Keratinocyte (primary cell): ENCODE data around the gene CREB3L2. TPM values are rescaled to one million over a fixed set of nuclear protein-coding genes. Genes with fewer than 3 reads are reported as not detected.

ENCODE experiments used
- DNase-seq: peaks from one replicate; pipeline ENCODE4 v3.0.0-alpha.2; 2011; ENCODE audit warnings: low read depth, missing footprints, low spot score
- FAIRE-seq: peaks from 2 replicates; lab custom pipeline; 2011; peaks lifted over from hg19 to GRCh38; lab: Jason Lieb, UNC
- H2AFZ ChIP-seq: 2 replicates; pipeline ENCODE4 v1.6.0; 2012; ENCODE audit warnings: low read length, control low read depth, inconsistent platforms; ENCODE audit not compliant: control insufficient read depth
- H3K27ac ChIP-seq: 2 replicates; pipeline ENCODE4 v1.5.1; 2011; ENCODE audit warnings: low read length; ENCODE audit not compliant: control insufficient read depth, insufficient read depth
- H3K27me3 ChIP-seq: 3 replicates; pipeline ENCODE4 v1.6.0; 2011; ENCODE audit warnings: low read length; ENCODE audit not compliant: control insufficient read depth, insufficient read depth; ENCODE audit errors: extremely low read depth
- H3K36me3 ChIP-seq, 2 experiments: 2 replicates in 1 of 2; 3 replicates in 1 of 2; pipeline ENCODE4 v1.5.1; 2011; ENCODE audit warnings: low read length in 2 of 2, mild to moderate bottlenecking in 1 of 2; ENCODE audit not compliant: control insufficient read depth in 2 of 2, insufficient read depth in 2 of 2; ENCODE audit errors: extremely low read depth in 1 of 2
- H3K4me1 ChIP-seq: 3 replicates; pipeline ENCODE4 v1.5.1; 2011; ENCODE audit warnings: low read length; ENCODE audit not compliant: control insufficient read depth, insufficient read depth; ENCODE audit errors: extremely low read depth
- H3K4me2 ChIP-seq: 3 replicates; pipeline ENCODE4 v1.6.0; 2011; ENCODE audit warnings: low read depth, low read length; ENCODE audit not compliant: control insufficient read depth, insufficient read depth; ENCODE audit errors: extremely low read depth
- H3K4me3 ChIP-seq, 3 experiments: fragments of 200-600 bp in 1 of 3; sonication (generic) in 1 of 3; 2 replicates in 2 of 3; 3 replicates in 1 of 3; pipeline ENCODE4 v1.5.1; 2011 to 2016; ENCODE audit warnings: low read length in 3 of 3, mild to moderate bottlenecking in 3 of 3, control low read depth in 2 of 3, inconsistent platforms in 1 of 3, low read depth in 1 of 3, mixed read lengths in 1 of 3, mixed run types in 1 of 3, moderate library complexity in 1 of 3; ENCODE audit not compliant: control insufficient read depth in 2 of 3, insufficient read depth in 2 of 3; ENCODE audit errors: extremely low read depth in 1 of 3
- H3K79me2 ChIP-seq: 2 replicates; pipeline ENCODE4 v1.6.0; 2012; ENCODE audit warnings: low read length; ENCODE audit not compliant: control insufficient read depth, insufficient read depth
- H3K9ac ChIP-seq: 3 replicates; pipeline ENCODE4 v1.6.0; 2011; ENCODE audit warnings: low read length; ENCODE audit not compliant: control insufficient read depth, insufficient read depth; ENCODE audit errors: extremely low read depth
- H3K9me1 ChIP-seq: 3 replicates; pipeline ENCODE4 v1.6.0; 2011; ENCODE audit warnings: low read length; ENCODE audit not compliant: control insufficient read depth, insufficient read depth; ENCODE audit errors: extremely low read depth
- H3K9me3 ChIP-seq: 2 replicates; pipeline ENCODE4 v1.5.1; 2012; ENCODE audit warnings: low read depth, low read length; ENCODE audit not compliant: control insufficient read depth
- H4K20me1 ChIP-seq: 3 replicates; pipeline ENCODE4 v1.6.0; 2011; ENCODE audit warnings: low read length; ENCODE audit not compliant: control insufficient read depth, insufficient read depth; ENCODE audit errors: extremely low read depth
- CTCF ChIP-seq, 3 experiments: IDR thresholded peaks in 1 of 3; conservative IDR thresholded peaks in 1 of 3; optimal IDR thresholded peaks in 1 of 3; 2 replicates in 2 of 3; 3 replicates in 1 of 3; pipeline versions ENCODE3 to v1.5.1; 2011; ENCODE audit warnings: low read length in 3 of 3, mild to moderate bottlenecking in 3 of 3, moderate library complexity in 2 of 3, control low read depth in 1 of 3, inconsistent platforms in 1 of 3; ENCODE audit not compliant: insufficient read depth in 2 of 3; ENCODE audit errors: extremely low read depth in 1 of 3
- EZH2 ChIP-seq: IDR thresholded peaks from one replicate; pipeline ENCODE4 v1.6.1; 2012; ENCODE audit warnings: inconsistent platforms, mild to moderate bottlenecking, low read length, moderate library complexity
- dilution Hi-C: fragments of 300-500 bp; cut with MboI; formaldehyde crosslinking; loops from one replicate; pipeline ENCODE4 v1.7.0; 2020; ENCODE audit warnings: low sequenced_read_pairs; ENCODE audit not compliant: extremely low pct_ligation_motif_present
- polyA plus RNA-seq, 5 experiments: library from polyadenylated mRNA; depleted of rRNA in 3 of 5; stranded (reverse) in 3 of 5; stranded (forward) in 1 of 5; unstranded in 1 of 5; fragments of >200 nt; gene quantifications; 1 replicate in 1 of 5; 2 replicates in 3 of 5; 3 replicates in 1 of 5; pipeline versions ENCODE4 v1.2.1 to v1.2.3, GENCODE V29; 2011 to 2012; ENCODE audit warnings: missing spikeins in 2 of 5, low read depth in 1 of 5, low replicate concordance in 1 of 5

Gene CREB3L2
- polyA plus RNA-seq, 1 donor (not counting 4 experiments of a cell fraction or from before 2014, with no cell fraction given), result 12.8 TPM

- no peaks in the 10 kb centered on the region for H3K9me1 ChIP-seq
- DNase-seq (no peak), FAIRE-seq (no peak)
- H3K79me2 ChIP-seq, result no peaks in the 10 kb centered on the region
- TF ChIP-seq EZH2, result no peak
- TF ChIP-seq CTCF (optimal IDR thresholded peaks at IDR 0.05 in 1 of 3, IDR thresholded peaks at IDR 0.05 in 1 of 3, conservative IDR thresholded peaks at IDR 0.05 in 1 of 3; ENCODE audit: extremely low read depth in 1 of 3, insufficient read depth in 2 of 3, low read length in 3 of 3), result no peak
- H2AFZ ChIP-seq, result no peak overlapping the region
- dilution Hi-C loops, result no loop called here
- no peak overlapping the region for H3K27ac ChIP-seq
- H3K4me2 ChIP-seq, result no peak overlapping the region
- H3K36me3 ChIP-seq, result no peaks in the 10 kb centered on the region
- no peaks in the 10 kb centered on the region for H3K4me1 ChIP-seq
- no peaks in the 10 kb centered on the region for H3K27me3 ChIP-seq
- no peak overlapping the region for H3K9ac ChIP-seq
- H3K4me3 ChIP-seq, result no peak overlapping the region
- no peaks in the 10 kb centered on the region for H4K20me1 ChIP-seq
- H3K9me3 ChIP-seq, result no peaks in the 10 kb centered on the region
Observed at GRCh38 chr7:138021889-138022288, 20.0 kb upstream of the CREB3L2 start.

- Histone ChIP-seq H3K9me1 (no peaks in the 10 kb centered on the region), H4K20me1 (no peaks in the 10 kb centered on the region), H3K27ac (no peak overlapping the region), H2AFZ (no peak overlapping the region), H3K36me3 (no peaks in the 10 kb centered on the region), H3K4me3 (no peak overlapping the region), H3K4me1 (no peaks in the 10 kb centered on the region), H3K9ac (no peak overlapping the region), H3K9me3 (no peaks in the 10 kb centered on the region), H3K79me2 (no peaks in the 10 kb centered on the region), H3K4me2 (no peak overlapping the region), H3K27me3 (no peaks in the 10 kb centered on the region)
- TF ChIP-seq EZH2 (no peak), CTCF (optimal IDR thresholded peaks at IDR 0.05 in 1 of 3, IDR thresholded peaks at IDR 0.05 in 1 of 3, conservative IDR thresholded peaks at IDR 0.05 in 1 of 3; ENCODE audit: extremely low read depth in 1 of 3, insufficient read depth in 2 of 3, low read length in 3 of 3) (no peak)
- dilution Hi-C loops, result no loop called here
- DNase-seq (no peak), FAIRE-seq (no peak)
Observed at GRCh38 chr7:138017992-138018391, 16.1 kb upstream of the CREB3L2 start.
